Activated naive CD4-positive, alpha-beta T cell (primary cell): Measurements from ENCODE around the gene SLC10A7.

ENCODE experiments used
- DNase-seq, 4 experiments: peaks; one replicate each; lab custom pipeline; 2025; lab: John Stamatoyannopoulos, UW

SLC10A7 gene

GRCh38 chr4:146308951-146309350, 212.8 kb downstream of the SLC10A7 start:
- DNase-seq: no peak

GRCh38 chr4:146302822-146303221, 218.9 kb downstream of the SLC10A7 start:
- no peak for DNase-seq

- no peak for DNase-seq
These were observed 222.1 kb downstream of the SLC10A7 start for GRCh38 chr4:146299607-146300006.

GRCh38 chr4:146294776-146295175, 227.0 kb downstream of the SLC10A7 start:
- no peak for DNase-seq

GRCh38 chr4:146292508-146292907, 229.2 kb downstream of the SLC10A7 start:
- no peak for DNase-seq

- no peak for DNase-seq
These were observed 230.4 kb downstream of the SLC10A7 start for GRCh38 chr4:146291313-146291712.

- no peak for DNase-seq
These were observed 233.5 kb downstream of the SLC10A7 start for GRCh38 chr4:146288193-146288592.

GRCh38 chr4:146285037-146285436, 236.7 kb downstream of the SLC10A7 start:
- no peak for DNase-seq

- DNase-seq: no peak
These were observed 237.7 kb downstream of the SLC10A7 start for GRCh38 chr4:146283758-146284651.

GRCh38 chr4:146282657-146283056, 239.1 kb downstream of the SLC10A7 start:
- no peak for DNase-seq

GRCh38 chr4:146278986-146279385, 242.8 kb downstream of the SLC10A7 start:
- no peak for DNase-seq

GRCh38 chr4:146275370-146275769, 246.4 kb downstream of the SLC10A7 start:
- DNase-seq: no peak

GRCh38 chr4:146274774-146275173, 247.0 kb downstream of the SLC10A7 start:
- DNase-seq: no peak

GRCh38 chr4:146273204-146273901, 248.4 kb downstream of the SLC10A7 start:
- DNase-seq: no peak

GRCh38 chr4:146271466-146271865, 250.3 kb downstream of the SLC10A7 start:
- DNase-seq: no peak

- DNase-seq: no peak
These were observed 252.5 kb downstream of the SLC10A7 start for GRCh38 chr4:146269228-146269653.

- no peak for DNase-seq
These were observed 253.9 kb downstream of the SLC10A7 start for GRCh38 chr4:146267826-146268225.

- no peak for DNase-seq
These were observed 255.7 kb downstream of the SLC10A7 start for GRCh38 chr4:146265950-146266490.

GRCh38 chr4:146263793-146264192, 257.9 kb downstream of the SLC10A7 start:
- DNase-seq: no peak

- no peak for DNase-seq
These were observed 260.7 kb downstream of the SLC10A7 start for GRCh38 chr4:146261041-146261440.

GRCh38 chr4:146260521-146260920, 261.2 kb downstream of the SLC10A7 start:
- no peak for DNase-seq

GRCh38 chr4:146257511-146257910, 264.2 kb downstream of the SLC10A7 start:
- no peak for DNase-seq

GRCh38 chr4:146256328-146256727, 265.4 kb downstream of the SLC10A7 start:
- no peak for DNase-seq
